Bronchial epithelial cell (primary cell): ENCODE measurements around the gene TMTC1. TPM values are rescaled to one million over a fixed set of nuclear protein-coding genes. Genes with fewer than 3 reads are reported as not detected.

Source experiments
- DNase-seq: peaks from one replicate; pipeline ENCODE4 v3.0.0-alpha.2; 2010; ENCODE audit warnings: low read depth
- FAIRE-seq: peaks from 2 replicates; lab custom pipeline; 2011; peaks lifted over from hg19 to GRCh38; lab: Jason Lieb, UNC
- H3K27me3 ChIP-seq: 2 replicates; pipeline ENCODE4 v1.5.1; 2011; ENCODE audit warnings: low read length; ENCODE audit not compliant: control insufficient read depth, insufficient read depth
- H3K36me3 ChIP-seq: 2 replicates; pipeline ENCODE4 v1.5.1; 2011; ENCODE audit warnings: low read length; ENCODE audit not compliant: control insufficient read depth, insufficient read depth
- H3K4me3 ChIP-seq: 2 replicates; pipeline ENCODE4 v1.5.1; 2011; ENCODE audit warnings: mild to moderate bottlenecking, low read depth, low read length, control low read depth
- total RNA-seq: library from RNA; depleted of rRNA; stranded (reverse); fragments of >200 nt; gene quantifications from 2 replicates; pipeline ENCODE4 v1.2.1, GENCODE V29; 2014
- TF ChIP-seq, protein P1 (sequence below): IDR thresholded peaks from 2 replicates; pipeline ENCODE4 v1.5.1; 2011; ENCODE audit warnings: mild to moderate bottlenecking, moderate library complexity, low read length, control low read depth, inconsistent platforms; ENCODE audit not compliant: insufficient read depth, severe bottlenecking

The TMTC1 gene
- total RNA-seq, 1 donor from 2014 or later: 4.5 TPM

DNA sequence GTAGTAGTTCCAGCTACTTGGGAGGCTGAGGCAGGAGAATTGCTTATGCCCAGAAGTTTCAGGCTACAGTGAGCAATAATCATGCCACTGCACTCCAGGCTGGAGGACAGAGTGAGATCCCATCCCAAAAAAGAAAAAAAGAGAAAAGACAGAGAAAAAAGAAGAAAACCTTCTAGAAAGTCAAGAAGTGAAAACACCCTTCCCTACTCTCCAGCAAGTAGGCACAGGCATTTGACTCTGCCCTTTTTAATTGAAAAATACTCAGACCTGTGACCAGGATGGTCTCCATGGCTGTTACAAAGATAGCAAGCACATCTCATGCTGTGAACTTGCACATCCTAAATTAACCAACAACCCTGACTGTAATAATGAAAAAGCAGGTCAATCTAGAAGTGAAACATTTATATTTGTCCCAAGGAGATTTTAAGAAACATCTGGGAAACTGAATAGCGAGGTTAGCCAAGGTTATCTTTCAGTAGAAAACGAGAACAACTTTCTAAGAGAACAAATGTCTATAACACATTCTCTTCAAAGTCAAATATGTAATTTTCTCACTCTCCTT, 2.0 kb downstream of the TMTC1 start:
- Histone ChIP-seq H3K36me3 (no peaks in the 10 kb centered on the region), H3K27me3 (peaks cover 3% of the 10 kb centered on the region), H3K4me3 (no peak overlapping the region)
- FAIRE-seq (no peak), DNase-seq (no peak)
- TF ChIP-seq, protein P1, sequence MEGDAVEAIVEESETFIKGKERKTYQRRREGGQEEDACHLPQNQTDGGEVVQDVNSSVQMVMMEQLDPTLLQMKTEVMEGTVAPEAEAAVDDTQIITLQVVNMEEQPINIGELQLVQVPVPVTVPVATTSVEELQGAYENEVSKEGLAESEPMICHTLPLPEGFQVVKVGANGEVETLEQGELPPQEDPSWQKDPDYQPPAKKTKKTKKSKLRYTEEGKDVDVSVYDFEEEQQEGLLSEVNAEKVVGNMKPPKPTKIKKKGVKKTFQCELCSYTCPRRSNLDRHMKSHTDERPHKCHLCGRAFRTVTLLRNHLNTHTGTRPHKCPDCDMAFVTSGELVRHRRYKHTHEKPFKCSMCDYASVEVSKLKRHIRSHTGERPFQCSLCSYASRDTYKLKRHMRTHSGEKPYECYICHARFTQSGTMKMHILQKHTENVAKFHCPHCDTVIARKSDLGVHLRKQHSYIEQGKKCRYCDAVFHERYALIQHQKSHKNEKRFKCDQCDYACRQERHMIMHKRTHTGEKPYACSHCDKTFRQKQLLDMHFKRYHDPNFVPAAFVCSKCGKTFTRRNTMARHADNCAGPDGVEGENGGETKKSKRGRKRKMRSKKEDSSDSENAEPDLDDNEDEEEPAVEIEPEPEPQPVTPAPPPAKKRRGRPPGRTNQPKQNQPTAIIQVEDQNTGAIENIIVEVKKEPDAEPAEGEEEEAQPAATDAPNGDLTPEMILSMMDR: no peak

DNA sequence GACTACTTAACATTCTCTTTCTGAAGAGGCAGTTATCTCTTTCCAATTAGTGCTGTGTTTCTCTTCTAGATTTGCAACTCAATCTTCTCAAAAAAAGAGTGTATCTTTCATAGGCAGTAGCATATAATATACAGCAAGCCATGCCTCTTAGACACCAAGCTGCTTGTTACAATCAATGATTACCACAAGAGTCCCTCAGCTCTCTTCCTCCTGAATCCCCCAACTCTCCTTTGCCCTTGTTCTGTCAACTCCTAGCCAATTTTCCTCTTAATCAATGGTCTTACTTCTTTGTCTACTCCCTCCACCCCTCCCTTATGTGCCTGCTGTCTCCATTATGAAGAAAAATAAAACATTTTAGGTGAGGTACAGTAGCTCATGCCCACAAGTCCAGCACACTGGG, 2.6 kb downstream of the TMTC1 start:
- DNase-seq (no peak), FAIRE-seq (no peak)
- Histone ChIP-seq H3K27me3 (peaks cover 3% of the 10 kb centered on the region), H3K36me3 (no peaks in the 10 kb centered on the region), H3K4me3 (no peak overlapping the region)
- TF ChIP-seq, protein P1: no peak

DNA sequence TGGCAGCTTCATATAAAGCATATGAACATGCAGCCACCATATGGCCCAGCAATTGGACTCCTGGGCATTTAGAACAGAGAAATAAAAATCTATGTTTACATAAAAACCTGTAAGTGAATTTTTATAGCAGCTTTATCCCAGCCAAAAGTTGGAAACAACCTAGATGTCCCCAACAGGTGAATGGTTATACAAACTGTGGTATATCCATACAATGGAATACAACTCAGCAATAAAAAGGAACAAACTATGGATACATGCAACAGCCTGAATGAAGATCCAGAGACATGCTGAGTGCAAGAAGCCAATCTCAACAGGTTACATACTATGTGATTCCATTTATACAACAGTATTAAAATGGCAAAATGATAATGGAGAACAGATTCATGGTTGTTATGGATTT, 3.7 kb downstream of the TMTC1 start:
- DNase-seq (no peak), FAIRE-seq (no peak)
- H3K36me3 ChIP-seq: no peaks in the 10 kb centered on the region
- peaks cover 2% of the 10 kb centered on the region for H3K27me3 ChIP-seq
- TF ChIP-seq, protein P1: no peak
- no peak overlapping the region for H3K4me3 ChIP-seq

DNA sequence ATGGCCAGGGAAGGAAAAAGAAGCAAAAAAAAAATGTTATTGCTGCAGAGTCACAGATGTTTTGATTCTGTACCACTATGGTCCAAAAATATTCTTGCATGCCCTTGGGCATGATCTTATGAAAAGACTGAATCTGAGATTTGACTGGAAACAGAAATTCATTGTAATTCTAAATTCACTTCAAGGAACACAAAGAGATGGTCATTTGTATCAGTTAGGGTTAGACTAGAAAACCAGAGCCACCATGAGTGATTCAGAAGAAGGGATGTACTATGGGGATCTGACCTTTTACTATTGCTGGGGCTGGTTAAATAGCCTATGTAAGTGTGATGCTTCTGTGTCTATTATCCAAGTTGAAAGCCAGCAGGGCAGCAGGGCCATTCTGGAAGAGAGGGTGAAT, 5.2 kb downstream of the TMTC1 start:
- TF ChIP-seq, protein P1: no peak

DNA sequence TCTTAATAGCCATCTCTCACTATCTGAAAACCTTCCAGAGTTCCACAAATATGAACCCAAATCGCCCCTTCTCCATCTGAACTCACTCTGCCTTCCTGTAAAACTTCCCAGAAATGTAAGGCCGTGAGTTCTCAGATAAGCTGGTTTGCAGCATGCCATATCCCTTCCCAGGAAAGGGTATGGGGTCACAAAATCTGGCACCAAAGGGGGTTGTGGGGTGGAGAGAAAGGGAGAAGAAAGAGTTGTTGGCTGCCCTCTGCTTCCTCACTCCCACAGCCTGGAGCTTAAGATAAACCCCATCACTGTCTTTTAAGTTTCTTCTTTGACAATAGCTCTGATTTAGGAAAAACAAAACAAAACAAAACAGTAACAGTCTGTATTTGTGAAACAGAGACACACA, 10.7 kb downstream of the TMTC1 start:
- TF ChIP-seq, protein P1: no peak
- no peak overlapping the region for H3K4me3 ChIP-seq
- H3K27me3 ChIP-seq: no peaks in the 10 kb centered on the region
- DNase-seq (no peak), FAIRE-seq (no peak)
- no peaks in the 10 kb centered on the region for H3K36me3 ChIP-seq

More for the DNA sequence above, 5.2 kb downstream of the TMTC1 start:
- no peaks in the 10 kb centered on the region for H3K36me3 ChIP-seq
- peaks cover 2% of the 10 kb centered on the region for H3K27me3 ChIP-seq
- H3K4me3 ChIP-seq: no peak overlapping the region
- DNase-seq (no peak), FAIRE-seq (no peak)

DNA sequence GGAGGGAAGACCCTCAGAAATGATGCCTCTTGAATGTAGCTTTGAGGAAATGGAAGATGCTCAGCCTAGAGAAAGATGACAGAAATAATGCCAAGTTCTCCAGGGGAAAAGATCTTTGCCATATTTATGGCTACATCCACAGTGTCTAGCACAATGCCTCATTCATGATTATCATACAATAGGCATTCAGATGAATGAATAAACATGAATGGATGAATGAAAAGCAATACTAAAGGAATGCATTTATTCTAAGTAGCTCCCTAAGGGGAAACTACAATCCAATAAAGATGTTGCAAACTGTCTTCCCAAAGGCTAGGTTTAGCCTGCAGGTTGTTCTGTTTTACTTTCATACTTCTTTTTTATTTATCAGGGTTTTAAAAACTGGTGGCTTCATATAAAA, 12.0 kb downstream of the TMTC1 start:
- DNase-seq (no peak), FAIRE-seq (no peak)
- H3K4me3 ChIP-seq: no peak overlapping the region

More for the DNA sequence above, 12.0 kb downstream of the TMTC1 start:
- no peaks in the 10 kb centered on the region for H3K27me3 ChIP-seq
- TF ChIP-seq, protein P1: no peak
- H3K36me3 ChIP-seq: no peaks in the 10 kb centered on the region
